NK-92 treated with Interleukin-12 subunit alpha and Interleukin-12 subunit beta, amount 100 ng/mL, for 24 hours (cell line): ENCODE data around the gene TMEM132D.

ENCODE experiments used
- DNase-seq: peaks from one replicate; lab custom pipeline; 2025; lab: John Stamatoyannopoulos, UW

The TMEM132D gene

DNA sequence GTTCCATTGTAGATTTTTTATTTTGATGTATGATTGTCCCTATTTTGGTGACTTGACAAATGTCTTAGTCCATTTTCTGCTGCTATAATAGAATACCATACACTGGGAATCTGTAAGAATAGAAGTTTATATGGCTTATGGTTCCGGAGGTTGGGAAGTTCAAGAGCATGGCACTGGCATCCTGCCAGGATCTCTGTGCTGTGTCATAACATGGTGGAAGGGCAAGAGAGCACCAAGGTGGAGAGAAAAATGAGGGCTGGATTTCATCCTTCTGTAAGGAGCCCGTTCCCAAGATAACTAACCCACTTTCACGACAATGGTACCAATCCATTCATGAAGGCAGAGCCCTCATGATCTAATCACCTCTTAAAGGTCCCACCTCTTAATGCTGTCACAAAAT lies 176.7 kb downstream of the TMEM132D start:
- DNase-seq = no peak

DNA sequence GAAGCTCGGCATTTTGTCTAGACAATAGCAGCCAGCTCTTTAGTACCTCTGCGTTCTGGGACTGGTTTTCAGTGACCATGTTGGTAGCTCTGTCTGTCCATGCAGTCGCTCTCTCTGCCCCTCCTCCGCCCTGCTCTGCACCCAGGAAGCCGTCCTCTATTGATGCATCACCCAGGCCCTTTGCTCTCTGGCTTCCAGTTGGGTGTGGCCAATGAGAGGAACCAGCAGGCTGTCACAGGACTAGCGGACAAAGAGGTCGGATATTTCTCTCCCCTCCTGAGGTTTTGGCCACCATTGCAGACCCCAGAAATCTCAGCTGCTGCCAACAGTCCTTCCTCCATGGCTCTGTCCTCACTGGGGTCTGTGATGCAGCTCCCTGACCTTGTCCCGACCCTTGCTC lies 180.6 kb downstream of the TMEM132D start:
- no peak for DNase-seq

- no peak for DNase-seq
Observed at GRCh38 chr12:129720618-129721017, 183.2 kb downstream of the TMEM132D start.

GRCh38 chr12:129719416-129719815 lies 184.4 kb downstream of the TMEM132D start:
- no peak for DNase-seq

- no peak for DNase-seq
Observed at GRCh38 chr12:129717438-129717837, 186.4 kb downstream of the TMEM132D start.

- no peak for DNase-seq
Observed at GRCh38 chr12:129716825-129717224, 187.0 kb downstream of the TMEM132D start.

GRCh38 chr12:129706716-129707115 lies 197.1 kb downstream of the TMEM132D start:
- DNase-seq = no peak

DNA sequence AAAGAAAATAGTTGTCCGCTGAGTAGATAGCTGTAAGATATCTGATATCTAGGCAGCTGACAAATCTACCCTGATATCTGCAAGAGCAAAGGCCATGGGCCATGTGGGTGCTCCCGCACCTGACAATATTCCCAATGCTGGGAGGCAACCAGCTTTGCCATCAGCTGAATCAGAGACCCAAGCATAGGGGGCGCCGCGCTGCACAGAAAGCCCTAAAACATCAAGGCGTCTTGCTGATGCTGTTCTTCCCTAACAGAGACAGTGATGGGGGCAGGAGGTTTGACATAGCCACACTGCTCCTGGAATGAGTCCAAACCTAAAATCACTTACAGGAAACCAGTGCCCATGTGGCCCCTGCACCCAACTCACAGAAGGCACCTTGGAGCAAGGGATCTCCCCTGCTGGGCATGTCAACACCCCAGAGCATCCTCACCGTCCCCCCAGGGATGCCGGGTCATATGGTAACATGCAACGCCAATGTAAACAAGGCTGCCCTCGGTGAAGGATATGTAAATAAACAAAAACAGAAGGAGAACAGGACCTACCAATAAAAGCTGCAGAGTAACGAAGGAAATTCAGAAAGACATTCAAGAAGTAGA lies 199.5 kb downstream of the TMEM132D start:
- DNase-seq = no peak

DNA sequence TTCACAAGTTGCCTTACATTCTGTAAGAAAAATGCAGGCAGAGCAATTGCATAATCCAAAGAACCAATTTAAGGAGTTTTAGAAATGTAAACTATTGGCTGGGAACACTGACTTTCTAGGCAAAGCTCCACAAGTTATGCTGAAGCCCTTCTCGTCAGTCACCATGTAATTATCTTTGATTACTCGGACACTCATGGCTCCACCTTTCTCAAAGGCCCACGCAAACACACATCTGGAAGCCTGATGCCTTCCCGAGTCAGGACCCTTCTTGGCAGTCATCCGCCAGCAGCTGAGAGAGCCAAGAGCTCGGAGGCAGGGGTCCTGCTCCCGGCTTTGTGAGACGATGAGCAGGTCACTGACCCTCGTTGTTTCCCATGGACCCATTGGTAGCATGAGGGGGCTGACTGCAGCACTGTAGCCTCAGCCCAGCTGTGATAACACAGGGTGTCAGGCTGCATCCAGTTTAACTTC lies 202.2 kb downstream of the TMEM132D start:
- DNase-seq = no peak

DNA sequence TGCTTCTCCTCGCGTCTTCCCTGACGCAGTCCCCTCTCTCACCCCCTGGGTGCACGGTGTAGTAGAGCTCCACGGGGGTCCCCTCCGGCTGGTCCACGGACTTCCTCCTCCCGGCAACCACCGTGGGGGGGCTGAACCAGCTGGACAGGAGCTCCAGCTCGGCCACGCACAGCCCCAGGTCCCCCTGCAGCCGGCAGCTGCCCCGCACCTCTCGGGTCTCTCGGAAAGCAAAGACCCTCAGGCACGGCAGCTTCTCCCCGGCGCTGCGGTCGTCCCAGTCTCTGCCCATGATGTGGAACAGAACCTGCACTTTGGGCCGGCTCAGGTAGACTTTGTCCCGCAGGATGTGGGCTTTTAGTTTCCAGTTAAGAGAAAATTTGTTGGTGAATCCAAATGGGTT lies 203.8 kb downstream of the TMEM132D start:
- no peak for DNase-seq

DNA sequence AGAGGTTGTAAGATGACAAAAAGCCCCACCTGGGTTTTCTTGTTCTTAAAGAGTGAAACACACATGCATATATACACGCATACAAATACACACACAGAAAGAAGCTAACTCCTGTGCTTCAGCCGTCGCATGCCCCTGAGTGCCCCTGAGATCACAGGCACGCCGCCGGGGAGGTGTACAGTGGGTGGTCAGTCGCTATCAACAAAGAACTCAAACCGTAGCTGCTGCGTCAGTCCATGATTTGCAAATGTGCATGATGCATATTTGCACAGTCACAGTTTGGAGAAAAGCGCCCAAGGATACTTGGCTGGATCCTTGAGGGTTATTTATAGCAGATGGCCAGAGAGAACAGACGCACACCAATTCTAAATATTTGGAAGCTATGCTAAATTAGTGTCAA lies 206.9 kb downstream of the TMEM132D start:
- no peak for DNase-seq

- no peak for DNase-seq
Observed at GRCh38 chr12:129696405-129696804, 207.4 kb downstream of the TMEM132D start.

DNA sequence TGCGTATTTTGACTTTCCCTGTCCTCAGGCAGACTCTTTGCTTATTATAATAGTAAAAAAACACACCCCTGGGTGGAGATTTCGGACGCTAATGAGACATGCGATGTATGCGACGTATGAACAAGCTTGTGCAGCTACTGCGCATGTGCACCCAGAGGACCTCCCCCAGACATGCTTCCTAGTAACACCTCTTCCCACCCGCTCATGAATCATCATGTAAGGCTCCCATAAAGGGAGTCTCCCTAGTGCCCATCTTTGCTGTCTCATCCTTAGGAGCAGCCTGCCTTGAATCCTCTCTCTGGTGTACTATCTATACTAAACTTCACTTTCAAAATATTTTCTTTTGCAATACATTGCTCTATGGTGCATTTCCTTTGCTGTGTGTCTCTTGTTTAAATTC lies 210.1 kb downstream of the TMEM132D start:
- no peak for DNase-seq

DNA sequence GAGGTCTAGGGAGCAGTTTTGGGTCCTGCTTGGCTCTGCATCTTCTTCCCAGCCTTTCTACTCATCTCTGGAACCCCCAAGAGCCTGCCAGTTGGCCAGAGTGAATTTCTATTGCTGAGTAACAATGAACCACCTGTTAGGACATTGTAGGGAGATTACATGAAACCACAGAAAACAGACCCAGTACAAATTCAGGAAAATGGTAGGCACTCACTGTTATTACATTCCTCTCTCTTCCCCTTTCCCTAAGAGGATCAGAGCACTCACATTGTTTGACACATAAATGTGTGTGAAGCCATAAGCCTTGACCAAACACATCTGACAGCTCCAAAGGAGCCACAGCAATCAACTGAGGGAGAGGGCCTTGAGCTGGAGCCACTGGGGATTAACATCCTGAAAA lies 216.1 kb downstream of the TMEM132D start:
- DNase-seq = no peak

GRCh38 chr12:129681830-129682229 lies 222.0 kb downstream of the TMEM132D start:
- no peak for DNase-seq

GRCh38 chr12:129681151-129681550 lies 222.7 kb downstream of the TMEM132D start:
- no peak for DNase-seq

DNA sequence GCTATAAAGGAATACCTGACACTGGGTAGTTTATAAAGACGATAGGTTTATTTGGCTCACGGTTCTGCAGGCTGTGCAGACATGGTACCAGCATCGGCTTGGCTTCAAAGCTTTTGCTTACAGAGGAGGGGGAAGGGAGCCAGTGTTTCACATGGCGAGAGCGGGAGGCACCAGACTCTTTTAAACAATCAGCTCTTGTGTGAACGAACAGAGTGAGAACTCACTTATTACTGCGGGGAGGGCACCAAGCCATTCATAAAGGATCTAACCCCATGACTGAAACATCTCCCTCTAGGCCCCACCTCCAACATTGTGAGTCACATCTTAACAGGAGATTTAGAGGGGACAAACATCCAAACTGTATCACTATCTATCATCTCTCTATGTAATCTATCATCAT lies 227.4 kb downstream of the TMEM132D start:
- DNase-seq = no peak

DNA sequence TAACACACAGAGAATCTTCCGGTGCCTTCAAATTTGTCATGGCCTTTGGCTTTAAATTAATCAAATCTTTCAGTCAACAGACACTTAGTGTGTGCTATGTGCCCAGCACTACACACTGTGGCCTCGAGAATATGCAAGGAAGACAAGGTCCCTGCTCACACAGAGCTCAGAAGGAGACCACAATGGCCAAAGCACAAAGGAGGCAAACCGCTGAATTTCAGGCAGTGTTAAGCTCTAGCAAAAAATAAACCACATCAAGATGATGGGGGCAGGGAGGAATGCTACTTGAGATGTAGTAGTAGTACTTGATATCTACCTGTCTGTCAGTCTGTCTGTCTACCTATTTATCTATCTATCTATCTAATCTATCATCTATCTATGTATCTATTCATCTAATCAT lies 227.9 kb downstream of the TMEM132D start:
- DNase-seq = no peak

GRCh38 chr12:129675496-129675895 lies 228.3 kb downstream of the TMEM132D start:
- DNase-seq = no peak

GRCh38 chr12:129673806-129674205 lies 230.0 kb downstream of the TMEM132D start:
- DNase-seq = no peak

GRCh38 chr12:129672110-129672509 lies 231.7 kb downstream of the TMEM132D start:
- DNase-seq = no peak

DNA sequence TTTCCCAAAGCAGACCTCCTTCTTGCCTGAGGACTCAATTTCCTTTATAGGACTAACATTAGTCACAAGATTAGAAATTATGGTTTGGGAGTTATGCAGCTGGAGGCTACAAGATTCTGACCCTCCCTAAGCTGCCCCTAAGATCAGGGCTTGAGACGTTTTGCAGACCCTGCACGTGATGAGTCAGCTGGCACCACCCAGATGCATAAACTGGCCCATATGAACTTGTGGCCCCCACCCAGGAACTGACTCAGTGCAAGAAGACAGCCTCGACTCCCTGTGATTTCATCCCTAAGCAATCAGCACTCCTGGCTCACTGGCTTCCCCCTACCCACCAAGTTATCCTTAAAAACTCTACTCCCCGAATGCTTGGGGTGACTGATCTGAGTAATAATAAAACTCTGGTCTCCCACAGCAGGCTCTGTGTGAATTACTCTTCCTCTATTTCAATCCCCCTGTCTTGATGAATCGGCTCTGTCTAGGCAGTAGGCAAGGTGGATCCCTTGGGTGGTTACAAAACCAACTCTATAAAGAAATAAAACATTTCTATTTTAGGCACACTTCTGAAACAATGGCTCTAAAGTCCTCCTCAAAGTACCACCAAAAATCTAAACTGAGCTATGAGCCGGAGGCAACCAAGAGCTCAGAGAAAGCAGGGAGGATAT lies 233.4 kb downstream of the TMEM132D start:
- no peak for DNase-seq

DNA sequence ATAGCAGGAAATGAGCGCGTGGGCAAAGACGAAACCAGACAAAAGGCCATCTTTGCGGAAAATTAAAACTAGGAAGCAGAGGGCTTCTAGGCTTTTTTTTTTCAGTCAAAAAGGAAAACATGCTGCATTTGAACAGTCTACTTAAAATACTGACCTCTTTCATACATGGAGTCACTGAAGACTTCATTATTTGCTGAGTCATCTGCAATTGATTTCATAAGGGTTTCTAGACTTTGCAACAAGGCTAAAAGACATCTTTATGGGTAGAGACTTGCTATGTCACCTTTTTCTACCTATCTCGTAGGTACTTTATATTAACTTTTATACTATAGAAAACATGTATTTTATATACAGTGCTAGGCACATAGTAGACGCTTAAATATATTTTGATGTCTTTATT lies 238.4 kb downstream of the TMEM132D start:
- DNase-seq = no peak

- DNase-seq = no peak
Observed at GRCh38 chr12:129662234-129662633, 241.6 kb downstream of the TMEM132D start.
